IPS DF 4.7 (cell line): ENCODE data around the gene URGCP.
A peak's percentile ranks its signal among the peaks of the same experiment; 100 is the strongest.

Source experiments
- DNase-seq: peaks from one replicate; pipeline ENCODE4 v3.0.0-alpha.2; 2013; ENCODE audit warnings: low spot score; ENCODE audit errors: extremely low read depth

Gene URGCP

GRCh38 chr7:43873300-43873699 is 33.1 kb downstream of the URGCP start:
- no peak for DNase-seq

GRCh38 chr7:43872406-43873110 is 33.8 kb downstream of the URGCP start:
- DNase-seq: no peak

GRCh38 chr7:43871064-43871463 is 35.3 kb downstream of the URGCP start:
- DNase-seq: no peak

- DNase-seq: no peak
These were observed 36.1 kb downstream of the URGCP start for GRCh38 chr7:43870316-43870715.

GRCh38 chr7:43869867-43870240 is 36.5 kb downstream of the URGCP start:
- DNase-seq: no peak

GRCh38 chr7:43869006-43869866 is 37.2 kb downstream of the URGCP start, which contains the start of gene MRPS24:
Gene MRPS24 (minus strand): TSS chr7:43869517. CDS start chr7:43869495, 22 bp downstream.
- DNase-seq: peak; percentile 64

- DNase-seq: no peak
These were observed 37.8 kb downstream of the URGCP start for GRCh38 chr7:43868681-43869005.

GRCh38 chr7:43868181-43868580 is 38.2 kb downstream of the URGCP start:
- DNase-seq: no peak

- DNase-seq: no peak
These were observed 41.1 kb downstream of the URGCP start for GRCh38 chr7:43865277-43865676.

- no peak for DNase-seq
These were observed 42.3 kb downstream of the URGCP start for GRCh38 chr7:43864126-43864525.

- DNase-seq: no peak
These were observed 49.4 kb downstream of the URGCP start for GRCh38 chr7:43856996-43857395.

GRCh38 chr7:43856316-43856715 is 50.1 kb downstream of the URGCP start:
- DNase-seq: no peak

- DNase-seq: no peak
These were observed 51.2 kb downstream of the URGCP start for GRCh38 chr7:43855176-43855575.

GRCh38 chr7:43851805-43852204 is 54.6 kb downstream of the URGCP start:
- DNase-seq: no peak

- DNase-seq: no peak
These were observed 55.9 kb downstream of the URGCP start for GRCh38 chr7:43850348-43851116.

- DNase-seq: no peak
These were observed 57.3 kb downstream of the URGCP start for GRCh38 chr7:43849047-43849446.

GRCh38 chr7:43847496-43847895 is 58.9 kb downstream of the URGCP start:
- no peak for DNase-seq

- DNase-seq: no peak
These were observed 61.7 kb downstream of the URGCP start for GRCh38 chr7:43844662-43845061.

- DNase-seq: no peak
These were observed 62.1 kb downstream of the URGCP start for GRCh38 chr7:43844257-43844656.

- no peak for DNase-seq
These were observed 63.1 kb downstream of the URGCP start for GRCh38 chr7:43843296-43843695.

- DNase-seq: no peak
These were observed 68.2 kb downstream of the URGCP start for GRCh38 chr7:43838201-43838658.
